GM23248 (cell line): ENCODE data around the gene ASAP2. TPM values are rescaled to one million over a fixed set of nuclear protein-coding genes. Genes with fewer than 3 reads are reported as not detected.

Experiments
- DNase-seq: peaks from one replicate; pipeline ENCODE4 v3.0.0-alpha.2; 2015
- H2AFZ ChIP-seq: fragments of 200-600 bp; sonication (generic); 2 replicates; pipeline ENCODE4 v1.6.1; 2016; ENCODE audit warnings: antibody characterized with exemption
- H3F3A ChIP-seq: fragments of 200-600 bp; sonication (generic); 2 replicates; pipeline ENCODE4 v1.6.1; 2016; ENCODE audit warnings: mild to moderate bottlenecking, antibody characterized with exemption, mixed run types; ENCODE audit not compliant: insufficient read depth
- H3K27ac ChIP-seq: fragments of 200-600 bp; sonication (generic); 2 replicates; pipeline ENCODE4 v1.5.1; 2016; ENCODE audit warnings: mild to moderate bottlenecking
- H3K27me3 ChIP-seq: fragments of 200-600 bp; sonication (generic); replicated peaks from 2 replicates; pipeline ENCODE4 v1.6.1; 2016; ENCODE audit warnings: mild to moderate bottlenecking; ENCODE audit not compliant: insufficient read depth
- H3K36me3 ChIP-seq: fragments of 200-600 bp; sonication (generic); 2 replicates; pipeline ENCODE4 v1.6.1; 2016; ENCODE audit warnings: low read depth, mild to moderate bottlenecking
- H3K4me1 ChIP-seq: fragments of 200-600 bp; sonication (generic); 2 replicates; pipeline ENCODE4 v1.6.1; 2016; ENCODE audit warnings: mild to moderate bottlenecking; ENCODE audit not compliant: insufficient read depth
- H3K4me2 ChIP-seq: fragments of 200-600 bp; sonication (generic); one replicate; pipeline ENCODE4 v1.6.1; 2016; ENCODE audit warnings: mild to moderate bottlenecking; ENCODE audit not compliant: unreplicated experiment
- H3K4me3 ChIP-seq: fragments of 200-600 bp; sonication (generic); 2 replicates; pipeline ENCODE4 v1.5.1; 2016; ENCODE audit warnings: mild to moderate bottlenecking
- H3K79me2 ChIP-seq: fragments of 200-600 bp; sonication (generic); 2 replicates; pipeline ENCODE4 v1.6.1; 2016; ENCODE audit warnings: mild to moderate bottlenecking; ENCODE audit not compliant: insufficient read depth
- H3K9ac ChIP-seq: fragments of 200-600 bp; sonication (generic); 2 replicates; pipeline ENCODE4 v1.6.1; 2016; ENCODE audit warnings: mild to moderate bottlenecking
- H3K9me2 ChIP-seq: fragments of 200-600 bp; sonication (generic); 2 replicates; pipeline ENCODE4 v1.6.1; 2016; ENCODE audit warnings: mixed run types, mild to moderate bottlenecking, moderate library complexity; ENCODE audit not compliant: insufficient read depth
- H3K9me3 ChIP-seq: fragments of 200-600 bp; sonication (generic); one replicate; pipeline ENCODE4 v1.6.1; 2017; ENCODE audit warnings: low read depth
- H4K20me1 ChIP-seq: fragments of 200-600 bp; sonication (generic); 2 replicates; pipeline ENCODE4 v1.6.0; 2016; ENCODE audit not compliant: insufficient read depth
- EZH2 ChIP-seq: fragments of 200-600 bp; sonication (generic); IDR thresholded peaks from 2 replicates; pipeline ENCODE4 v1.6.1; 2018; ENCODE audit warnings: antibody characterized with exemption, mild to moderate bottlenecking; ENCODE audit not compliant: insufficient read depth, poor library complexity, severe bottlenecking
- EZH2phosphoT487 ChIP-seq: fragments of 200-600 bp; sonication (generic); IDR thresholded peaks from 2 replicates; pipeline ENCODE4 v1.6.1; 2018; ENCODE audit warnings: antibody characterized with exemption, moderate library complexity, mild to moderate bottlenecking, low read depth; ENCODE audit not compliant: insufficient read depth
- WGBS, 2 experiments: methylation state at CpG; one replicate each; pipeline ENCODE4 v1.1.6; 2015 to 2017; ENCODE audit warnings: low lambda C conversion rate in 2 of 2, low coverage in 1 of 2; ENCODE audit errors: missing lambda C conversion rate in 2 of 2; 5-methylcytosine and 5-hydroxymethylcytosine counted together
- in situ Hi-C: fragments of 300-500 bp; cut with MboI; formaldehyde crosslinking; loops from 2 replicates; pipeline ENCODE4 v1.15.0; 2020
- polyA plus RNA-seq: library from polyadenylated mRNA; unstranded; fragments of >200 nt; fragmentation: Nextera tagmentation; extraction: Ambion mirVana; gene quantifications from 2 replicates; pipeline ENCODE4 v1.2.1, GENCODE V29; 2016
- total RNA-seq: library from RNA; depleted of rRNA; stranded (reverse); fragments of >200 nt; shearing (Covaris generic); gene quantifications from 2 replicates; pipeline ENCODE4 v1.2.3, GENCODE V29; 2014

ASAP2 gene
- total and polyA plus RNA-seq, 2 experiments from 2014 or later, result 8.8 to 49.6 TPM

GRCh38 chr2:9199716-9200632 lies 6.6 kb upstream of the ASAP2 start:
- DNase-seq, result peak; percentile 83
- H3K4me3 ChIP-seq, result no peak overlapping the region
- no peaks in the 10 kb centered on the region for H3K9me3 ChIP-seq
- H3K79me2 ChIP-seq, result no peaks in the 10 kb centered on the region
- no peaks in the 10 kb centered on the region for H4K20me1 ChIP-seq
- no peaks in the 10 kb centered on the region for H3K9me2 ChIP-seq
- WGBS, 2 experiments, result 77 to 83% methylated on average over 9 of the region's 9 CpGs
- H3K9ac ChIP-seq, result peak overlapping the region; percentile 42
- H2AFZ ChIP-seq, result 0 out of 2 replicates have a peak overlapping the region, but pooled peaks have one; percentile 6
- H3K27ac ChIP-seq, result peak overlapping the region; percentile 54
- peak overlapping the region; percentile 45 for H3K4me2 ChIP-seq
- no peaks in the 10 kb centered on the region for H3K36me3 ChIP-seq
- in situ Hi-C loops, result loop anchor here (10.0 kb wide), 1 partner anchor 135 kb away; no protein-coding TSS in a partner anchor
- TF ChIP-seq EZH2, result no peak
- TF ChIP-seq EZH2phosphoT487, result no peak
- H3K4me1 ChIP-seq, result peaks cover 32% of the 10 kb centered on the region
- H3K27me3 ChIP-seq, result no peaks in the 10 kb centered on the region
- peaks cover 35% of the 10 kb centered on the region for H3F3A ChIP-seq

GRCh38 chr2:9200633-9201015 lies 6.0 kb upstream of the ASAP2 start:
- peak overlapping the region; percentile 45 for H3K4me2 ChIP-seq
- in situ Hi-C loops, result loop anchor here (10.0 kb wide), 1 partner anchor 134 kb away; no protein-coding TSS in a partner anchor

GRCh38 chr2:9201185-9201891 lies 5.3 kb upstream of the ASAP2 start:
- in situ Hi-C loops, result loop anchor here (10.0 kb wide), 1 partner anchor 133 kb away; no protein-coding TSS in a partner anchor
- no peaks in the 10 kb centered on the region for H4K20me1 ChIP-seq
- peak overlapping the region; percentile 42; the same call in 1 of the 2 replicates for H3K9ac ChIP-seq
- no peaks in the 10 kb centered on the region for H3K27me3 ChIP-seq
- no peak overlapping the region for H2AFZ ChIP-seq
- H3F3A ChIP-seq, result peaks cover 46% of the 10 kb centered on the region
- TF ChIP-seq EZH2phosphoT487, result no peak
- H3K9me2 ChIP-seq, result no peaks in the 10 kb centered on the region
- peaks cover 32% of the 10 kb centered on the region for H3K4me1 ChIP-seq
- 79 to 82% methylated on average over 5 of the region's 5 CpGs for WGBS, 2 experiments
- no peaks in the 10 kb centered on the region for H3K36me3 ChIP-seq
- H3K4me2 ChIP-seq, result peak overlapping the region; percentile 45
- H3K4me3 ChIP-seq, result no peak overlapping the region
- no peaks in the 10 kb centered on the region for H3K9me3 ChIP-seq
- DNase-seq, result peak; percentile 91
- H3K27ac ChIP-seq, result peak overlapping the region; percentile 54
- no peaks in the 10 kb centered on the region for H3K79me2 ChIP-seq

More at GRCh38 chr2:9200633-9201015, 6.0 kb upstream of the ASAP2 start:
- 76 to 89% methylated on average over 4 of the region's 4 CpGs for WGBS, 2 experiments
- Histone ChIP-seq H3K4me3 (no peak overlapping the region), H3K4me1 (peaks cover 32% of the 10 kb centered on the region), H3K27ac (peak overlapping the region; percentile 54), H3K79me2 (no peaks in the 10 kb centered on the region), H2AFZ (0 out of 2 replicates have a peak overlapping the region, but pooled peaks have one; percentile 6), H3K36me3 (no peaks in the 10 kb centered on the region), H3K9ac (peak overlapping the region; percentile 42), H3K9me3 (no peaks in the 10 kb centered on the region), H3K9me2 (no peaks in the 10 kb centered on the region), H4K20me1 (no peaks in the 10 kb centered on the region), H3K27me3 (no peaks in the 10 kb centered on the region), H3F3A (peaks cover 42% of the 10 kb centered on the region)
- TF ChIP-seq EZH2 (no peak), EZH2phosphoT487 (no peak)
- DNase-seq, result no peak

- in situ Hi-C loops, result loop anchor here (10.0 kb wide), 1 partner anchor 132 kb away; no protein-coding TSS in a partner anchor
- no peaks in the 10 kb centered on the region for H3K9me2 ChIP-seq
- 96% methylated on average over 3 of the region's 3 CpGs for WGBS, 2 experiments
- H4K20me1 ChIP-seq, result no peaks in the 10 kb centered on the region
- no peak overlapping the region for H3K4me2 ChIP-seq
- H3K4me1 ChIP-seq, result peaks cover 32% of the 10 kb centered on the region
- no peaks in the 10 kb centered on the region for H3K27me3 ChIP-seq
- peaks cover 11% of the 10 kb centered on the region for H3K79me2 ChIP-seq
- TF ChIP-seq EZH2, result no peak
- TF ChIP-seq EZH2phosphoT487, result no peak
- no peaks in the 10 kb centered on the region for H3K9me3 ChIP-seq
- H3K36me3 ChIP-seq, result no peaks in the 10 kb centered on the region
- peak overlapping the region; percentile 14 for H3K27ac ChIP-seq
- H3F3A ChIP-seq, result peaks cover 46% of the 10 kb centered on the region
- no peak overlapping the region for H3K9ac ChIP-seq
- H2AFZ ChIP-seq, result no peak overlapping the region
- no peak overlapping the region for H3K4me3 ChIP-seq
- DNase-seq, result peak; percentile 30
Measured at GRCh38 chr2:9203006-9203405, 3.6 kb upstream of the ASAP2 start.
